Activated gamma-delta T cell (primary cell): ENCODE measurements around the gene KLHL18.
"Not testable (repeated sequence)": the region's sequence is repeated elsewhere in the genome, so short reads cannot be mapped to it uniquely, and the experiment has no call there.

ENCODE experiments used
- DNase-seq: peaks from one replicate; lab custom pipeline; 2025; lab: John Stamatoyannopoulos, UW

Gene KLHL18

DNA sequence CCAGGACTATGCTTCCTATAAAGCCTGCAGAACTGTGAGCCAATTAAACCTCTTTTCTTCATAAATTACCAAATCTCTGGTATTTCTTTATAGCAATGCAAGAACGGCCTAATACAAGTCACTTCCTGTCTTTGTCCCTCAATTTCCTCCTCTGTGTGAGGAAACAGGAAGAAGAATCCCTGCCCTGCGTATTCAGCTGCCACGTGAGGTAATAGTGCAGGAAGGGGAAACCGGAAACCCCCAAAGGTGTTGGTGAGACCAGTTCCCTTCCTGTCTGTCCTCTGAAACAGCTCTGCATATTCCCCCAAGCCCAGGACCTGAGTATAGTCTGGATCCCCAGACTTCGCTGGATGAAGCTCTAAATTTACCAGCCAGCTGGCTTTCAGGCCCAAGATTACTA lies 80.0 kb downstream of the KLHL18 start:
- no peak for DNase-seq

GRCh38 chr3:47365213-47366153 lies 82.7 kb downstream of the KLHL18 start:
- no peak for DNase-seq

DNA sequence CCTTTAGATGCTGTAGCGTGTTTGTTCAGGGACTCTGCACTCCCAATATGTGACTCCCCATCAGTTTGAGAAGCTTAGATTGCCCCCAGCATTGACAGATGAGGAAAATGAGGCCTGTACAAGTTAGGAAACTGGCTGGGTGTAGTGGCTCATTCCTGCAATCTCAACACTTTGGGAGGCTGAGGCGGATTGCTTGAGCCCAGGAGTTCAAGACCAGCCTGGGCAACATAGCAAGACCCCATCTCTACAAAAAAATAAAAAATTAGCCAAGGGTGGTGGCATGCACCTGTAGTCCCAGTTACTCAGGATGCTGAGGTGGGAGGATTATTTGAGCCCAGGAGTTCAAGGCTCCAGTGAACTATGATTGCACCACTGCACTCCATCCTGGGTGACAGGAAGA lies 84.1 kb downstream of the KLHL18 start:
- DNase-seq: no peak

GRCh38 chr3:47367631-47368030 lies 84.9 kb downstream of the KLHL18 start:
- DNase-seq: no peak

DNA sequence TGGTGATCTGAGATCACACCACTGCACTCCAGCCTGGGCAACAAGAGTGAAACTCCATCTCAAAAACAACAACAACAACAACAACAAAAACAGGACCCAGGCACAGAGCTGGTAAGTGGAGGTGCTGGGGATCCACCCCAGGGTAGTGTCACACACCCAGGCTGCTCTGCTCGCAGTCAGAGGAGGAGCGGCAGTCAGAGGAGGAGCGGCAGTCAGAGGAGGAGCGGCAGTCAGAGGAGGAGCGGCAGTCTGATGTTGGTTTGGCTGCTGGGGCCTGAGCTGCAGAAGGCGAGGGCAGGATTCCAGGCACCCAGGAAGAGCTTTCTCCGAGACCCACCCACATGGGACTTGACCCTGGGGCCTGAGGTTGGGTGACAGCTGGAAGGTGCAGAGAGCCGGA lies 87.3 kb downstream of the KLHL18 start:
- not testable (repeated sequence) for DNase-seq

DNA sequence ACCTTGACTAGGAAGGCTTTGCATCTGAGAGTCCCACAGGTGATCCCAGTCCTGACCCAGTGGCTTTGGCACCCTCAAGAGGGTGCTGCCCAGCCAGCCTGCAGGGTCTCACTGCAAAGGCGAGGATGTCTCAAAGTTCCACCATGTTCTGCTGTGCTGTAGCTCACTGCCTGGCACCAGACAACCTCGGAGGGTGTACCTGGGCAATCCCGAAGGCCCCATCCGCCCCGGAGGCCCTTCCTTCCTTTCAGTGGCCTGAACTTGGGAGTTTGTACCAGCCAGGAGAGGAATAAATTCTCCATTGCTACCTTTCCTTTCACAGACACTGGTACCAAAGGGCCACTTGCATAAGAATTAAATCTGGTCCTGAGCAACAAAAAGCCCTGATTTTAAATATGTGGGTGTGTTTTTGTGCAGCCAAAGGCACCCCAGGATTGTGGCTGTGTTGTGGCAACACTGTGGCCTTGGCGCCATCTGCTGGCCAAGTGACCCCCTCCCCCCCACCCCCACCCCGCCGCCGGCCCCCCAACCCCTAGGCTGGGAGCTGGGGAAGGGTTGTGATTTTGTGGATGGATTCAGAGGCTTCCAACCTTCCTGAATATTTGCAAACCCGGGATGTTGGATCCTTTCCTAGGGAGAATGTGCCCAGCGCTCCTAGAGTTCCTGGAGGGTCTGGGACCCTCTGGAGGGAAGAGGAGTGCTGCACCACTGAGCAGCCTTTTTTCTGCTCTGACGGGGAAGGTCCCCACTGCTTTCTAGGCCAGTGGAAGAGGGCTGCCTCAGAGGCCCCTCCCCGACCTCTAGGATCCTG lies 88.3 kb downstream of the KLHL18 start:
- no peak for DNase-seq

- DNase-seq: no peak
These were observed 91.8 kb downstream of the KLHL18 start for GRCh38 chr3:47374587-47374986.

DNA sequence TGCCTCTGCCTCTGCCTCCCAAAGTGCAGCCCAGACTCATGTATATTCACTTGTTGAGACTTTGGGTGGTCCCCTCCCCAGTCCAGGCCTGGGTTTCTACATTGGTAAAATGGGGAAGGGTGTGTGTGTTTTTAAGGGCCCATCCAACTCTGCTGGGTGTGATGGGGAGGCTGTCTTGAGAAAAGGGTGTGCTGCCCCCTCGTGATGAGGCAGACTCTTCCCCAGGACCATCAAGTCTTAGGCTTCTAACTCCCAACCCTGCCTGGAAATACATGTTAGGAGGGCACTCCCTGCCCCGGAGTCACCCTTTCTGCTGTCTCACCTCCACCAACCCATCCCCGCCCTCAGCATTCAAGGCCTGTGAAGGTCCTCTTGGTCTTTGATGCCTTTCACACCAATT lies 93.6 kb downstream of the KLHL18 start:
- DNase-seq: no peak

DNA sequence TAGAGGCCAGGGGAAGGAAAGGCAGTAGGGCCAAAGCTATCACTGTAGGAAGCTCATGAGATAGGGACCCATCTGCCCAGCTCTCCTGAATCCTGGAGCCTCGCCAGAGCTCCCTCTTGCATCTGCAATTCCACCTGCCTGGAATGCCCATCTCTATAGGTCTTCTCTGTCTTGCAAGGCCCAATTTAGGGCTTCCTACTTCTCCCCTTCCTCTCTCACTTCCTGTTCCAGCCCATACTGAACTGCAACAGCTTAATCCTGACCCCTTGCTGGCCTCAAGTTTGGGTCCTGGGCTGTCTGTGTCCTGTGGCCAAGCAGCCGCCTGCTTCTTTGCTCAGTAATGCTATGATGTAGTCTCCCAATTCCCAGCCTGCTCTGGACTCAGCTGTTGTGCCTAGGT lies 94.4 kb downstream of the KLHL18 start:
- DNase-seq: no peak

DNA sequence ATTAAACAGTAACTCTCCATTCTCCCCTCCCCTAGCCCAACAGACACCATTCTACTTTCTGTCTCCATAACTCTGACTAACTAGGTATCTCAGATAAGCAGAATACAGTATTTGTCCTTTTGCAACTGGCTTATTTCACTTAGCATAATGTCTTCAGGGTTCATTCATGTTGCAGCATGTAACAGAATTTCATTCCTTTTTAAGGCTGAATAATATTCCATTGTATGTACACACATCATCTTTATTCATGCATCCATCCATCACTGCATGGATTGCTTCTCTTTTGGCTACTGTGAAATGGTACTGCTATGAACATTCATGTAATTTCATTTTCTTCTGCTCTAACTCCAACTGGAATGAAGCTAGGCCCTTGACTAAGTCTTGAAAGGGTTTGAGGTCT lies 96.1 kb downstream of the KLHL18 start:
- DNase-seq: no peak

GRCh38 chr3:47379411-47379899 lies 96.7 kb downstream of the KLHL18 start:
- DNase-seq: no peak

- DNase-seq: no peak
These were observed 97.4 kb downstream of the KLHL18 start for GRCh38 chr3:47380026-47380600.

DNA sequence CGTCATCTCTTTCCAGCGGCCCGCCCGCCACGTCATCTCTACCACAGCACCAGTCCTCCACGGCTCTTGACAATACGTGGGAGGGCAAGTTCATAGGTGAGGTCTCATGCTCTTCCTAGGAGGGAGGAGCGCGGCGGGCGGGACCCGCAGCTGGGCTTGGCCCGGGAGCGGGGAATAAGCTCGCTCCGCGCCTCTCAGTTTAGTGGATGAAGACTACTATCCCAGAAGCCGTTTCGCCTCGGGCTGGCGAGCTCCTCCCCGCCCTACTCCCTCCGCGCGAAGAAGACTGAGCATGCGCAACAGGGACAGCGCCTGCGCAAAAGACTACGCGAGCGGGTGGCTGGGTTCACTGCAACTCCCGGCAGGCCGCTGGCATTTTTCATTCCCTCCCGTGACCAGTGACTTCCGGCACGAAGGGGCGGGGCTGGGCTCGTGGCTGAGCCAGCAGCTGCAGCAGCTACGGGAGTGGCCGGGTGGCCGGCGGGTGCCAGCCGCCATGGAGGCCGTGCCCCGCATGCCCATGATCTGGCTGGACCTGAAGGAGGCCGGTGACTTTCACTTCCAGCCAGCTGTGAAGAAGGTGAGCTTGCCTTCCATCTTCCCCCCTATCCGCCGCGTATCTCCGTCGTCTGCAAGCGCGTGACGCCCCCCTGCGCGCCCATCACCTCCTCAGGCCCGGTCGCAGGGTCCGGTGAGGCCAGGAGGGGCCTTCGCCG lies 98.0 kb downstream of the KLHL18 start, which contains the start of gene PTPN23:
TSS of gene PTPN23 (plus strand) at position 421 of the 716 bp plus-strand sequence. CDS start at position 497, 76 bp downstream.
- peak; percentile 95 for DNase-seq

- DNase-seq: peak; percentile 55
These were observed 98.8 kb downstream of the KLHL18 start for GRCh38 chr3:47381317-47382157.

GRCh38 chr3:47384425-47384824 lies 101.7 kb downstream of the KLHL18 start:
- DNase-seq: no peak

DNA sequence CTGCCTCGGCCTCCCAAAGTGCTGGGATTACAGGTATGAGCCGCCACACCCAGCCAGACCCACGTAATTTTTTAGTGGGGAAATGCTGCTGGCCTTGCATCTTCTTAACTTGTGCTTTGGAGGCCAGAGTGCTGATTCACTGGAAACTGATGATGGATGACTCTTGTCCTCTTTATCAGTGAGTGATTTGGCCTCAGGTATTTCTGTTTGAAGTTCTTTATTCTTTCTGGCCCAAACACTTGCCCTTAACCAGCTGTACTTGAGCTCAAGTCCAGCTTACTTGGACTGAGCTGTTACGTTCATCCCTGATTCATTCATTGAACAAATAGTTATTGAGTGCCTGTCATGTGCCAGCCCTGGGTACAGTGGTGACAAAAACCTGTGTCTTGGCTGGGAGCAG lies 102.3 kb downstream of the KLHL18 start:
- no peak for DNase-seq

DNA sequence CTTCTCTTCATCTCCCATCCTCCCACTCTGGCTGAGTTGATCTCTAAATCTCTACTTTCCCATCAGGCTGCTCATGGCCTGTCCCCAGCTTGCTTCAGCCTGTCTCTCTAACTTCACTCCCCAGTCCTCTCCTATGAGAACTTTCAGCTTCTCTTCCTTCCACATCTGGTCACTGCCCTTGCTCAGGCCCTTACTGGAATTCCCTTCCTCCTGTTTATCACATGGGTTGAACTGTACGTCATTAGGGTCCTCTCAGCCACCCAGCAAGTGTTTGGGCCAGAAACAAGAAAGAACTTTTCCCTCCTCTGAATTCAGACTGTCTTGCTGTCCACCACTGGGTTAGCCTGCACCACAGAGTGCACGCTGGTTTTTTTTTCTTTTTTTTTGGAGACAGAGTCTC lies 103.1 kb downstream of the KLHL18 start:
- DNase-seq: no peak

GRCh38 chr3:47392933-47393332 lies 110.2 kb downstream of the KLHL18 start:
- DNase-seq: no peak

DNA sequence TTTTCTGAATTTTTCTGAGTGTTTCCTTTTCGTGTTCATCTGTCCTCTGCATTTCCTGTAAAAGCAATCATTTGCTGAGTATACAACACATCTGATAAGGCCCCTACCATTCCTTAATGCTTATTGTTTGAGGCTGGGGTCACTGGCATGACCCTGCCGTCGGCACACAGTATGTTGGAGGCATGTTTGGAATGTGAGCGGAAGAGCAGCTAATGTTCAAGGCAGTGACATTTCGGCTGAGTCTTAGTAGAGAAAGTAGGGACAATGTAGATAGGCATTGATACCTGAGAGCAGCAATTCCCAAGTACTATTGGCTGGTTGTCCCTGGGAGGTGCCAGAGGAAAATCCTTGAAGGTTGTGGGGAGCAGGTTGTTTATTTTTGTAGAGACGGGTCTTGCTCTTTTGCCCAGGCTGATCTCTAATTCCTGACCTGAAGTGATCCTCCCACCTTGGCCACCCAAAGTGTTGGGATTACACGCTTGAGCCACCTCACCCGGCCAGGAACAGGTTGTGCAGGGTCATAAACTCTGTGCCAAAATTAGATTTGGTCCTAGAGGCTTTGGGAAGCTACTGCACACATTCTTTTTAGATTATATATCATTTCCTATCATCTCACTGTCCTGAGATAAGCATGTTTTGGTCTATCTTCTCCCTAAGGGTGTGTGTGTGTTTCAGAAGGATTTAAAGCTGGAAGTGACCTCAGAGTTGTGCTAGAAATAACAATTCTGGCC lies 111.6 kb downstream of the KLHL18 start:
- DNase-seq: no peak

- no peak for DNase-seq
These were observed 112.1 kb downstream of the KLHL18 start for GRCh38 chr3:47394881-47395280.
